Right cardiac atrium (tissue), 5 donors: ENCODE measurements around the gene AP2S1. TPM values are rescaled to one million over a fixed set of nuclear protein-coding genes. Genes with fewer than 3 reads are reported as not detected.
"Not testable (repeated sequence)": the region's sequence is repeated elsewhere in the genome, so short reads cannot be mapped to it uniquely, and the experiment has no call there.

ENCODE experiments used
- ATAC-seq, 2 donors: fragments of 200-7000 bp; cut with Tn5 transposase; one replicate each; pipeline versions ENCODE4 v1.8.0 to v1.9.1; 2020; ENCODE audit warnings: moderate library complexity in 2 of 2, mild to moderate bottlenecking in 1 of 2
- DNase-seq, 3 donors: peaks; one replicate each; pipeline ENCODE4 v3.0.0-alpha.2; 2020
- H3K27ac ChIP-seq: one replicate; pipeline ENCODE4 v1.5.1; 2013; ENCODE audit warnings: mild to moderate bottlenecking, low read length, control low read depth, moderate library complexity
- H3K27me3 ChIP-seq: one replicate; pipeline ENCODE4 v1.6.1; 2013; ENCODE audit not compliant: control insufficient read depth, insufficient read depth
- H3K4me1 ChIP-seq: one replicate; pipeline ENCODE4 v1.6.1; 2013; ENCODE audit warnings: low read length; ENCODE audit not compliant: control insufficient read depth, insufficient read depth
- H3K4me3 ChIP-seq: one replicate; pipeline ENCODE4 v1.5.1; 2013; ENCODE audit warnings: low read length, control low read depth
- H3K9me3 ChIP-seq: one replicate; pipeline ENCODE4 v1.6.1; 2013; ENCODE audit warnings: low read length; ENCODE audit not compliant: control insufficient read depth
- whole genome bisulfite sequencing: extraction: QIAGEN DNeasy Blood & Tissue Kit; methylation state at CpG from one replicate; pipeline ENCODE4 v1.1.7; 2013; 5-methylcytosine and 5-hydroxymethylcytosine counted together
- intact Hi-C, 4 donors: fragments of 100-400 bp; cut with DNase I; formaldehyde crosslinking; loops; one replicate each; pipeline versions ENCODE4 v1.11.0 to v1.14.0; 2022 to 2023
- polyA plus RNA-seq: library from polyadenylated mRNA; stranded (reverse); fragments of 200-250 nt; gene quantifications from one replicate; pipeline ENCODE4 v1.2.3, GENCODE V29; 2013
- total RNA-seq, 4 donors: library from RNA; stranded (reverse); fragmentation: NEBNext Ultra II Directional; extraction: Animal tissue kit (Norgen Biotek cat#: 25700); gene quantifications; one replicate each; pipeline ENCODE4 v1.2.1, GENCODE V29; 2021
- donor health status: healthy with polysubstance abuse.
- donor health status: DM: no; HTN: yes; CAD: no.
- donor health status: DM: no; HTN: no; CAD: no.
- donor health status: DM: no; HTN: yes; CAD: no; lungs with severe emphysema.
- donor health status: DM: yes; HTN: yes; CAD: no.

AP2S1 gene
- total and polyA plus RNA-seq, 5 donors: 83.0 to 102 (median 91.7) TPM

DNA sequence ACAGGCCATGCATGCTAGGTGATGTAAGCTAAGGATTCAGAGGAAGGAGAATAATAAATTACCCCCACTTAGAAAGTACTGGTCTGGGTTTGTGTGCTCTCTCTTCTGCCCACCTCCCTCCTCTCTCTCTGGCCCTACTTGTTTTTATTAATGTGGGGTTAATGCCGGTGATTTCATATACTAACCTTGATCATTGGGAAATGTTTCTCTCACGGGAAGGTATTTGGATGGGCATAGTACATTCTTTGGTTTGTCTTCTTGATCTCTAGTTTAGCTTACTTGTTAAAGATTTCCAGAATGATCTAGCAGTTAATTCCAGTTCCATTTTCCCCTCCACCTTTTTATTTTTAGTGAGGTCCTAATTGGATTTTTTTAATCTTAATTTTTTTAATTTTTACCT lies 34.8 kb upstream of the AP2S1 start:
- H3K9me3 ChIP-seq: no peaks in the 10 kb centered on the region
- no peak overlapping the region for H3K27ac ChIP-seq
- no peak overlapping the region for H3K4me3 ChIP-seq
- intact Hi-C loops: no loop called here
- 81% methylated on average over 2 of the region's 2 CpGs for WGBS
- ATAC-seq: no peak
- no peaks in the 10 kb centered on the region for H3K27me3 ChIP-seq
- peaks cover 4% of the 10 kb centered on the region for H3K4me1 ChIP-seq
- no peak for DNase-seq

DNA sequence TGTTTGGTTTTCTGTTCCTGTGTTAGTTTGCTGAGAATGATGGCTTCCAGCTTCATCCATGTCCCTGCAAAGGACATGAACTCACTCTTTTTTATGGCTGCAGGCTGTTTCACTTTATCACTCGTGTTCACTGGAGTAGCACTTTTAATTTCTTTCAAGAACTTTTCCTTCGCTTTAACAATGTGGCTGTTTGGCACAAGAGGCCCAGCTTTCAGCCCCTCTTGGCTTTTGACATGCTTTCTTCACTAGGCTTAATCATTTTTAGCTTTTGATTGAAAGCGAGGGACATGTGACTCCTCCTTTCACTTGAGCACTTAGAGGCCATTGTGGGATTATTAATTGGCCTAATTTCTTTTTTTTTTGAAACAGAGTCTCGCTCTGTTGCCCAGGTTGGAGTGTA lies 32.1 kb upstream of the AP2S1 start:
- DNase-seq, H3K9me3 ChIP-seq, H3K4me3 ChIP-seq, ATAC-seq, H3K4me1 ChIP-seq, H3K27me3 ChIP-seq, H3K27ac ChIP-seq, intact Hi-C loops: not testable (repeated sequence)
- WGBS: 62% methylated on average over 4 of the region's 4 CpGs

DNA sequence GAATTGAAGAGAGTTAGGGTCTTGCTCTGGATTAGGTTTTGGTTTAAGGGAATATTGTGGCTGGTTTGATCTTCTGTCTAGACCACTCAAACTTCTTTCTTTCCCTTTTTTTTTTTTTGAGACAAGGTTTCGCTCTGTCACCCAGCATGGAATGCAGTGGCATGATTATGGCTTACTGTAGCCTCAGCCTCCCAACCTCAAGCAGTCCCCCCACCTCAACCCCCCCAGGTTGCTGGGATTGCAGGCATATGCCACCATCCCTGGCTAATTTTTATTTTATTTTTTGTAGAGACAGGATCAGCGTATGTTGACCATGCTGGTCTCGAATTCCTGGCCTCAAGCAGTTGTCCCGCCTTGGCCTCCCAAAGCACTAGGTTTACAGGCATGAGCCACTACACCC lies 31.4 kb upstream of the AP2S1 start:
- intact Hi-C loops: no loop called here
- 88% methylated on average over 4 of the region's 4 CpGs for WGBS
- no peak overlapping the region for H3K4me3 ChIP-seq
- no peaks in the 10 kb centered on the region for H3K27me3 ChIP-seq
- no peak for DNase-seq
- no peak for ATAC-seq
- peaks cover 5% of the 10 kb centered on the region for H3K4me1 ChIP-seq
- no peak overlapping the region for H3K27ac ChIP-seq
- no peaks in the 10 kb centered on the region for H3K9me3 ChIP-seq

DNA sequence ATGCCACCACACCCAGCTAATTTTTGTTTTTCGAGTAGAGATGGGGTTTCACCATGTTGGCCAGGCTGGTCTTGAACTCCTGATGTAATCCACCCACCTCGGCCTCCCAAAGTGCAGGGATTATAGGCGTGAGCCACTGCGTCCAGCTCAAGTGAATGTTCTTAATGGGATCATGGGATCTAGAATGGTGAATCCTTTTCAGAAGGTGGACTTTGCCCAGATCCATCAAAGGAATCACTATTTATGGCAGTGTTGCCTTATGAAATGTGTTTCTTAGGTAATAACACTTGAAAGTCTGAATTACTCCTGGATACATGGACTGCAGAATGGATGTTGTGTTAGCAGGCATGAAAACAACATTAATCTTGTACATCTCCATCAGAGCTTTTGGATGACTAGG lies 30.4 kb upstream of the AP2S1 start:
- ATAC-seq (no peak), DNase-seq (no peak)
- Histone ChIP-seq H3K9me3 (no peaks in the 10 kb centered on the region), H3K4me3 (no peak overlapping the region), H3K27ac (no peak overlapping the region), H3K27me3 (no peaks in the 10 kb centered on the region), H3K4me1 (peaks cover 5% of the 10 kb centered on the region)
- WGBS: 98% methylated on average over 4 of the region's 4 CpGs
- intact Hi-C loops: no loop called here

DNA sequence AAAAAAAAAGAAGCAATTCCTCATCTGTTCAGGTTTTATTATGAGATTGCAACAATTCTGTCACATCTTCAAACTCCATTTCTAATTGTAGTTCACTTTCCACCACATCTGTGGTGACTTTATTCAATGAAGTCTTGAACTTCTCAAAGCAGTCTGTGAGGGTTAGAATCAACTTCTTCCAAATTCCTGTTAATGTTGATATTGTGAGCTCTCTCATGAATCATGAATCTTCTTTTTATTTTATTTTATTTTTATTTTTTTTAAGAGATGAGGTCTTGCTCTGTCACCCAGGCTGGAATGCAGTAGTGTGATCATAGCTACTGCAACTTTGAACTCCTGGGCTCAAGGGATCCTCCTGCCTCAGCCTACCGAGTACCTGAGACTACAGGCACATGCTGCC lies 29.8 kb upstream of the AP2S1 start:
- H3K4me1 ChIP-seq: peaks cover 3% of the 10 kb centered on the region
- no peaks in the 10 kb centered on the region for H3K27me3 ChIP-seq
- no peak overlapping the region for H3K27ac ChIP-seq
- intact Hi-C loops: no loop called here
- no peaks in the 10 kb centered on the region for H3K9me3 ChIP-seq
- 98% methylated on average over 1 of the region's 1 CpG for WGBS
- DNase-seq (no peak), ATAC-seq (no peak)
- H3K4me3 ChIP-seq: no peak overlapping the region

DNA sequence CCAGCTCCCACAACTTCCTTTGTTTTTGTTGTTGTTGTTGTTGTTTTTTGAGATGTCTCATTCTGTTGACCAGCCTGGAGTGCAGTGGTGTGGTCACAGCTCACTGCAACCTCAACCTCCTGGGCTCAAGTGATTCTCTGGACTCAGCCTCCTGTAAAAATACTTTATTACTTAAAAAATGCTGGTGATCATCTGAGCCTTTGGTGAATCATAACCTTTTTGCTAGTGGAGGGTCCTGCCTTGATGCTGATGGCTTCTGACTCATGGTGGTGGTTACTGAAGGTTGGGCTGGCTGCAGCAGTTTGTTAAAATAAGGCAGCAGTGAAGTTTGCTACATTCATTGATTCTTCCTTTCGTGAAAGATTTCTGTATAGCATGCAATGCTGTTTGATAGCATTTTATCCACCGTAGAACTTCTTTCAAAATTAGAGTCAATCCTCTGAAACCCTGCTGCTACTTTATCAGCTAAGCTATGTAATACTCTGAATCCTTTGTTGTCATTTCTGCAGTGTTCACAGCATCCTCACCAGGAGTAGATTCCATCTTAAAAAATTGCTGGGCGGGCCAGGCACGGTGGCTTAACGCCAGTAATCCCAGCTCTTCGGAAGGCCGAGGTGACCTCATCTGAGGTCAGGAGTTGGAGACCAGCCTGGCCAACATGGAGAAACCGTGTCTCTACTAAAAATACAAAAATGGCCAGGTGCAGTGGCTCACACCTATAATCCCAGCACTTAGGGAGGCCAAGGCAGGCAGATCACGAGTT lies 28.1 kb upstream of the AP2S1 start:
- peaks cover 3% of the 10 kb centered on the region for H3K4me1 ChIP-seq
- H3K4me3 ChIP-seq: no peak overlapping the region
- intact Hi-C loops: no loop called here
- no peaks in the 10 kb centered on the region for H3K27me3 ChIP-seq
- 51% methylated on average over 9 of the region's 9 CpGs for WGBS
- DNase-seq (peak in 1 of 3 donors; percentile 71), ATAC-seq (peak in 1 of 2 donors; percentile 50)
- H3K27ac ChIP-seq: no peak overlapping the region
- H3K9me3 ChIP-seq: no peaks in the 10 kb centered on the region

DNA sequence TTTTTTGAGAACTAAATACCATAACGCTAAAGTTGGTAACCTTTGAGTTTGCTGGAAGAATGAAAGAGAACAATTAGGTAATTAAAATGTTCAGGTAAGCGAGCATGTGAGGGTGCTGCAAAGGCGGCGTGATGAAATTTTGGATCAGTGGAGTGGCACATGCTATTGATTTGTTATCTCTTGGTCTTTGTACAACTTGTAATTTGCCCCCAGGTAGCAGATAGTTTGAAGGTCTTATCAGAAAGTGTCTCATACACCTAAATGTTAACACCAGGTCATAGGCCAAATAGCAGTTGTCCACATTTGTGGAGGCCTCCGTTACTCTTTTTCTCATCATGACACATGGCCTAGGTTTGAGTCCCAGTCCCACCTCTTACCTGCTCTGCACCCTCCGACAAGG lies 25.0 kb upstream of the AP2S1 start:
- intact Hi-C loops: no loop called here
- Histone ChIP-seq H3K27me3 (no peaks in the 10 kb centered on the region), H3K4me3 (no peak overlapping the region), H3K27ac (no peak overlapping the region), H3K4me1 (peaks cover 1% of the 10 kb centered on the region), H3K9me3 (no peaks in the 10 kb centered on the region)
- DNase-seq: no peak
- ATAC-seq: no peak
- 91% methylated on average over 6 of the region's 6 CpGs for WGBS

DNA sequence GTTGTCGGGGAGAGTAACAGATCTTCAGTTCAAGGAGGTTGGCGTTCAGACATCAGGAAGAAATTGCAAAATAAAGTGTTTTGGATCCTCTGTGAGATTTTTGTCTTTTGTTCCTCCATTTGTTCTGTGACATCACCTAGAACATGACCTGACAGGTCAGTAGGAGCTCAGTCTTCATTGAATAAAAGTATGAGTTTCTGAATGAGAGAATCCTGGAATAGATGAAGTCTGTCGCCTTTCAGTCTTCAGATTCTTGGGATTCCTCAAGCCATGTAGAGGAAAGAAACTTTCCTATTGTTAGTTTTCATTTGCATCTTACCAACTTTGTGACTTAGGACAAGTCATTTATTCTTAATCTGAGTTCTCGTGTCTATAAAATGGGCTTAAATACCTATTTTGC lies 24.6 kb upstream of the AP2S1 start:
- Histone ChIP-seq H3K4me1 (peaks cover 1% of the 10 kb centered on the region), H3K27me3 (no peaks in the 10 kb centered on the region), H3K9me3 (no peaks in the 10 kb centered on the region), H3K27ac (no peak overlapping the region), H3K4me3 (no peak overlapping the region)
- DNase-seq (no peak), ATAC-seq (no peak)
- WGBS: 74% methylated on average over 4 of the region's 4 CpGs
- intact Hi-C loops: no loop called here

DNA sequence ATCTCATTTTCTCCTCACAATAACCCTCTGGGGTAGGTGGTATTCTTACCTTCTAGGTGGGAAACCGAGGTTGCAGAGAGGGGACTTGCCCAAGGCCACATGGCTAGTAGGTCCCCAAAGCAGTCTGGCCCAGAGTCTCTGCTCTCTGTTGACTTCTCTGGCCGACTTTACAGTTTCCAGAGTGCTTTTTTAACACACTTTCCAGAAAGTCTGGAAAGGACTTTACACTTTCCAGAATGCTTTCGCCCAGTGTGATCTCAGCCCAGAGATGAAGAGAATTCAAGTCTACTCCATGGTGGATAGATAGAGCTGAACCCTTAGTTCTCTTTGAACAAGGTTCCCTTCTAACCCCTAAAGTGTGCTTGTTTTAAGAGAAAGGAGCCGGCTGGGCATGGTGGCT lies 22.3 kb upstream of the AP2S1 start:
- DNase-seq: no peak
- 79% methylated on average over 4 of the region's 4 CpGs for WGBS
- intact Hi-C loops: no loop called here
- Histone ChIP-seq H3K4me1 (no peaks in the 10 kb centered on the region), H3K27ac (no peak overlapping the region), H3K27me3 (no peaks in the 10 kb centered on the region), H3K9me3 (no peaks in the 10 kb centered on the region), H3K4me3 (no peak overlapping the region)
- ATAC-seq: no peak

DNA sequence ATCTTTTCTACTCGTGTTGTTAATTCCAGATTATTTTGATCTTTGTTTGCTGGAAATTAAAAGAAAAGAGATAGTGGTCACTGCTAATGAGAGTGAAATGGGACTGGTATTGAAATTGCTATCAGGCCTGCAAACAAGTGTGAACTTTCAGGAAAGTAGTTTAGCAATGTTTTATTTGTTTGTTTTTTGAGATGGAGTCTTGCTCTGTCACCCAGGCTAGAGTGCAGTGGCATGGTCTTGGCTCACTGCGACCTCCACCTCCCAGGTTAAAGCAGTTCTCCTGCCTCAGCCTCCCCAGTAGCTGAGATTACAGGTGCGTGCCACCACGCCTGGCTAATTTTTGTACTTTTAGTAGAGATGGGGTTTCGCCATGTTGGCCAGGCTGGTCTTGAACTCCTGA lies 20.5 kb upstream of the AP2S1 start:
- intact Hi-C loops, H3K9me3 ChIP-seq: not testable (repeated sequence)

DNA sequence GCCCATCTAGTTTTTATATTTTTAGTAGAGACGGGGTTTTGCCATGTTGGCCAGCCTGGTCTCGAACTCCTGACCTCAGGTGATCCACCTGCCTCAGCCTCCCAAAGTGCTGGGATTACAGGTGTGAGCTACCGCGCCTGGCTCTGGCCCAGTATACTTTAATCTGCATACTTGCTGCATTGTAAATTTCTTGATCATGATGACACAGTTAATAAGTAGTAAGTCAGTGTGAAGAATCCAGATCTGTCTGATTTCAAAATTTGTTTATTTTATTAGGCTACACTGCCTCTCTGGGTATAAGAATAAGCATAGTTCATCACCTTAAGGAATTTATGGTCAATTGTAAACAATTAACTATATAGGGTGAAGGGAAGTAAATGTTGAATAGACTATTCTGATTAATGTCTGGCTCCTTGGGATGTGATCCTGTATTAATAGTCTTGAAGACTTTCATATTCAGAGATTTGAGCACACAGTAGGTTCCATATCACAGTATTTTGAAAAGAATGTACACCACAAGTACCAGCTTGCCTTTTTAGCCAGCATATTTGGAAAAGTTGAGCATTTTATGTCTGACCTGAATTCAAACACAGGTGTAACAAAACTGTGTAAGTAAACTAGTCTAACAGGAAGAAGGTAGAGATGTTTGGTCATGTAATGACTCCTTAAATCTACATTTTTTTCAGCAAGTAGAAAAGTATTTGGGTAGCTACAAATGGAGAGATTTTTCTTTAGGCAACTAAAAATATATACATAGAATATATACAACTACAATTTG lies 17.6 kb upstream of the AP2S1 start:
- ATAC-seq (no peak), DNase-seq (no peak)
- H3K27ac ChIP-seq: no peak overlapping the region
- intact Hi-C loops: loop anchor here in 3 of 4 donors (10.0 kb wide), 2 partner anchors 47 to 57 kb away; no protein-coding TSS in a partner anchor
- H3K27me3 ChIP-seq: no peaks in the 10 kb centered on the region
- H3K4me3 ChIP-seq: no peak overlapping the region
- H3K4me1 ChIP-seq: peaks cover 13% of the 10 kb centered on the region
- 95% methylated on average over 4 of the region's 4 CpGs for WGBS
- no peaks in the 10 kb centered on the region for H3K9me3 ChIP-seq

More for the DNA sequence above, 20.5 kb upstream of the AP2S1 start:
- H3K27me3 ChIP-seq, H3K4me3 ChIP-seq, H3K4me1 ChIP-seq, ATAC-seq, DNase-seq, H3K27ac ChIP-seq: not testable (repeated sequence)
- WGBS: 91% methylated on average over 5 of the region's 5 CpGs
